Right lobe of liver (tissue), 6 donors: ENCODE data around the gene SLC19A2. TPM values are rescaled to one million over a fixed set of nuclear protein-coding genes. Genes with fewer than 3 reads are reported as not detected.
A peak's percentile ranks its signal among the peaks of the same experiment; 100 is the strongest.

ENCODE experiments used
- ATAC-seq, 4 donors: fragments of 200-7000 bp; cut with Tn5 transposase; one replicate each; pipeline ENCODE4 v1.9.1; 2020; ENCODE audit warnings: mild to moderate bottlenecking in 4 of 4, moderate library complexity in 4 of 4
- DNase-seq, 3 donors: peaks; one replicate each; pipeline ENCODE4 v3.0.0-alpha.2; 2020
- H3K27ac ChIP-seq, 3 donors: fragments of 200-600 bp; one replicate each; pipeline ENCODE4 v1.8.0; 2022
- H3K27me3 ChIP-seq, 2 donors: fragments of 200-600 bp; one replicate each; pipeline ENCODE4 v1.8.0; 2022
- H3K36me3 ChIP-seq, 4 donors: fragments of 200-600 bp; sonication (generic) in 1 of 4; one replicate each; pipeline versions ENCODE4 v1.5.1 to v1.8.0; 2017 to 2022; ENCODE audit warnings: control low read depth in 1 of 4
- H3K4me1 ChIP-seq, 4 donors: fragments of 200-600 bp; sonication (generic) in 1 of 4; one replicate each; pipeline versions ENCODE4 v1.5.1 to v1.8.0; 2017 to 2022; ENCODE audit warnings: control low read depth in 1 of 4
- H3K4me3 ChIP-seq, 3 donors: fragments of 200-600 bp; one replicate each; pipeline ENCODE4 v1.8.0; 2022
- H3K9me3 ChIP-seq, 4 donors: fragments of 200-600 bp; sonication (generic) in 1 of 4; one replicate each; pipeline versions ENCODE4 v1.5.1 to v1.8.0; 2017 to 2022; ENCODE audit warnings: control low read depth in 1 of 4
- POLR2A ChIP-seq: fragments of 450-650 bp; IDR thresholded peaks from one replicate; pipeline ENCODE4 v1.6.1; 2017; ENCODE audit warnings: antibody characterized with exemption, mild to moderate bottlenecking
- WGBS: methylation state at CpG from one replicate; pipeline ENCODE4 v1.1.6; 2018; ENCODE audit warnings: low coverage, low lambda C conversion rate; ENCODE audit not compliant: insufficient coverage; ENCODE audit errors: missing lambda C conversion rate; 5-methylcytosine and 5-hydroxymethylcytosine counted together
- intact Hi-C, 2 donors: fragments of 100-400 bp; cut with DNase I; formaldehyde crosslinking; loops; one replicate each; pipeline versions ENCODE4 v1.11.2 to v1.14.1; 2022
- total RNA-seq, 6 experiments: library from RNA; depleted of rRNA in 2 of 6; stranded (reverse); fragments of >200 nt in 2 of 6; fragmentation: NEBNext Ultra II Directional in 3 of 6; extraction: Animal tissue kit (Norgen Biotek cat#: 25700) in 3 of 6; gene quantifications; one replicate each; pipeline versions ENCODE4 v1.1.0 to v1.2.4, GENCODE V29; 2016 to 2023
- TF ChIP-seq, protein P1 (sequence below), 4 donors: fragments of 200-600 bp in 3 of 4; fragments of 450-650 bp in 1 of 4; IDR thresholded peaks; one replicate each; pipeline versions ENCODE4 v1.5.1 to v1.8.0; 2016 to 2022; ENCODE audit warnings: antibody characterized with exemption in 4 of 4, mild to moderate bottlenecking in 2 of 4
- donor health status: DM: no; HTN: yes; CAD: no.
- donor health status: DM: no; HTN: no; CAD: no.
- donor health status: DM: no; HTN: no; CAD: no.
- donor health status: DM: no; HTN: yes; CAD: no.
- donor health status: DM: no; HTN: yes; CAD: no.

The SLC19A2 gene
- total RNA-seq, 6 experiments from 2014 or later, result 7.1 to 12.7 (median 8.1) TPM

DNA sequence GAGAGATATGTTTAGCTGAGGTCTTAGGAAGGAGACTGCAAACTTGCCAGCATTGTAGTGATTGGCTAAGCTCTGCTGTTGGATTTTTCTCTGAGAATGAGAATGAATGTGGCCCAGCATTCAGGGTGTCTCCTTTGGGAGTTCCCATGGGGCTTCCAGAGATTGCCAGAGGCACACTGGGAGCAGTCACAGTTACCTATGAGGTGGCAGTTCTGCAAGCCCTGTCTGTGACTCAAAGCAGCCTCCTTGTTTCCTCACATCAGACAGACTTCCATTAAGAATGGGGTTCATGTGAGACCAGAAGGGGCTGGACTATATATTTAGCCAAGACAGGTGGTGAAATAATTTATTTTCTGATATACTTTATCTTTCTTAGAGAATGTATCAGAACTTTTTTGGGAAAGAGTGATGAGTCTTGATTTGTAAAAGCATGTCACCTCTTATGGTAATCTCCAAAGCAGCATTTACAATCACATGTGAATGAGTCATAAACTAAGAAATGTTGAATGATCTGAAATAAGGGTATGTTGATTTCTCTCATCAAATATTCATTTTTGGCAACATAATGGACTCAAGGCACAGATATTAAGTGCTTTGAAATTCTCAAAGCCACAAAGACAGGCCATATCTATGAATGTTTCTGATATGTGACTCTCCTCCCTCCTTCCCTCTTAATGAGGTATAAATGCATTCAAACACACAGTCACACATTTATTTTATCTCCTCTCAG, 9.5 kb upstream of the SLC19A2 start:
- intact Hi-C loops, result no loop called here
- no peak for DNase-seq
- no peak overlapping the region for H3K4me3 ChIP-seq
- no peaks in the 10 kb centered on the region for H3K36me3 ChIP-seq
- TF ChIP-seq POLR2A, result no peak
- TF ChIP-seq, protein P1, sequence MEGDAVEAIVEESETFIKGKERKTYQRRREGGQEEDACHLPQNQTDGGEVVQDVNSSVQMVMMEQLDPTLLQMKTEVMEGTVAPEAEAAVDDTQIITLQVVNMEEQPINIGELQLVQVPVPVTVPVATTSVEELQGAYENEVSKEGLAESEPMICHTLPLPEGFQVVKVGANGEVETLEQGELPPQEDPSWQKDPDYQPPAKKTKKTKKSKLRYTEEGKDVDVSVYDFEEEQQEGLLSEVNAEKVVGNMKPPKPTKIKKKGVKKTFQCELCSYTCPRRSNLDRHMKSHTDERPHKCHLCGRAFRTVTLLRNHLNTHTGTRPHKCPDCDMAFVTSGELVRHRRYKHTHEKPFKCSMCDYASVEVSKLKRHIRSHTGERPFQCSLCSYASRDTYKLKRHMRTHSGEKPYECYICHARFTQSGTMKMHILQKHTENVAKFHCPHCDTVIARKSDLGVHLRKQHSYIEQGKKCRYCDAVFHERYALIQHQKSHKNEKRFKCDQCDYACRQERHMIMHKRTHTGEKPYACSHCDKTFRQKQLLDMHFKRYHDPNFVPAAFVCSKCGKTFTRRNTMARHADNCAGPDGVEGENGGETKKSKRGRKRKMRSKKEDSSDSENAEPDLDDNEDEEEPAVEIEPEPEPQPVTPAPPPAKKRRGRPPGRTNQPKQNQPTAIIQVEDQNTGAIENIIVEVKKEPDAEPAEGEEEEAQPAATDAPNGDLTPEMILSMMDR (IDR thresholded peaks at IDR 0.05), result no peak
- H3K27me3 ChIP-seq, result no peaks in the 10 kb centered on the region
- no peak overlapping the region for H3K27ac ChIP-seq
- no peak for ATAC-seq
- H3K9me3 ChIP-seq, result no peaks in the 10 kb centered on the region
- H3K4me1 ChIP-seq, result no peaks in the 10 kb centered on the region

DNA sequence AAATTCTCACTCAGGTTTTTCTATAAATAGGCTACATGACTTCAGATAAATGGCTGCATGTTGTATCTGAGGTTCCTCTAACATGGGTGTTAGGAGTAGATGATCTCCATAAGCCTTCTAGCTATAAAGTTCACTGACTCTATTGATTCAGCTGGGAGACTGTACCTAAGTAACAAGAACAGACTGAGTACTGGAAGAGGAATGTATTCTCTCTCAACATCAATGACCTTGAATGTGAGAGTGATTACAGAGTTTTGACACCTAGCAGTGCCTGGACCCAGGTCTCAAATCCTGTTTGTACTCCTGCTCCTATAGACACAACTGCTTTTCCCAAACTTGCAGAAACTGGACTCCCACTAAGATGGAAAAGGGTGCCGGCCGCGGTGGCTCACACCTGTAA, 8.6 kb upstream of the SLC19A2 start:
- Histone ChIP-seq H3K36me3 (no peaks in the 10 kb centered on the region), H3K9me3 (no peaks in the 10 kb centered on the region), H3K27ac (no peak overlapping the region), H3K4me1 (no peaks in the 10 kb centered on the region), H3K4me3 (no peak overlapping the region), H3K27me3 (no peaks in the 10 kb centered on the region)
- DNase-seq (no peak), ATAC-seq (no peak)
- intact Hi-C loops, result no loop called here
- no peak for TF ChIP-seq POLR2A
- TF ChIP-seq, protein P1 (IDR thresholded peaks at IDR 0.05), result no peak
- 92% methylated on average over 3 of the region's 3 CpGs for WGBS

DNA sequence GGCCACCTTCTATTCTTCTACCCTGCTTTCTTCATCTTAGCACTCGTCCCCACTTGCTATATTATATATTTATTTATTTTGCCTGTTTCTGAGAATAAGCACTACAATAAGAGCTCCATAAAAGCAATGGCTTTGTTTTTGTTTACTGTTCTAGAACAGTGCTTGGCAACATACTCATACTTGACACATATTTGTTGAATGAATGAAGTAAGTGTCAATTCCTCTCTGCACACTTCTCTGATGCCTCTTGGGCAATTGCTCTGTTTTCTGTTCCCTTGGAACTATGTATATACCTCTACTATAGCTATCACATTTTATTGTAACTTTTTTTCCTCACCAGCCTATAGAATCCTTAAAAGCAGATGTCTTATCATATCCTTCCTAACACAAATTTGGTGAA, 7.5 kb upstream of the SLC19A2 start:
- ATAC-seq, result no peak
- TF ChIP-seq POLR2A, result no peak
- TF ChIP-seq, protein P1 (IDR thresholded peaks at IDR 0.05), result no peak
- H3K4me3 ChIP-seq, result no peak overlapping the region
- no peak for DNase-seq
- WGBS, result 75% methylated on average over 1 of the region's 1 CpG
- no peak overlapping the region for H3K27ac ChIP-seq
- H3K9me3 ChIP-seq, result no peaks in the 10 kb centered on the region
- H3K4me1 ChIP-seq, result peaks cover 0 to 9% (median 0%) of the 10 kb centered on the region in 4 donors
- intact Hi-C loops, result no loop called here
- H3K36me3 ChIP-seq, result no peaks in the 10 kb centered on the region
- no peaks in the 10 kb centered on the region for H3K27me3 ChIP-seq

DNA sequence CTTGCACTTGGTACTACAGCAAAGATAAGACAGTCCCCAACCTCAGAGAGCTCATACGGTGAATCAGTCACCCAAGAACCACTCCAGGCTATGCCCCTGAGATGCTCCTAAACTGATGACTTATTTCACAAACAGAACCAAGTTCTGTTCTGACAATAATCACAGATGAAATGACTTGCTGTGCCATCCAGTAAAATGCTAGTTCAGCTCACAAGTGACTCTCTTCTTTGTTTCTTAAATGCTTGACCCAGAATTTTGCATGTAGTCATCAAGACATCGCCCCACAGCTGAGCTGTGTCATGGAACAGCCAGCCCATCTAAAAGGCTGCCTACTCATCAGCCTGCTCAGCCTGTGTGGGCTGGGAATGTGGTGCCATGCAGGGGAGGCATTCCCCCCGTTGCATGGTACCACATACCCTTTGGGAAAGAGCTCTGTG, 6.1 kb upstream of the SLC19A2 start:
- TF ChIP-seq POLR2A, result no peak
- TF ChIP-seq, protein P1 (IDR thresholded peaks at IDR 0.05), result no peak
- WGBS, result 94% methylated on average over 2 of the region's 3 CpGs
- peak in 1 of 4 donors; percentile 14 for ATAC-seq
- intact Hi-C loops, result no loop called here
- no peaks in the 10 kb centered on the region for H3K27me3 ChIP-seq
- H3K4me3 ChIP-seq, result no peak overlapping the region
- H3K4me1 ChIP-seq, result peaks cover 0 to 16% (median 5%) of the 10 kb centered on the region in 4 donors
- no peak overlapping the region for H3K27ac ChIP-seq
- no peaks in the 10 kb centered on the region for H3K9me3 ChIP-seq
- no peaks in the 10 kb centered on the region for H3K36me3 ChIP-seq
- no peak for DNase-seq
